ENCODE data around the gene DNAJC5G.

Gene DNAJC5G

DNA sequence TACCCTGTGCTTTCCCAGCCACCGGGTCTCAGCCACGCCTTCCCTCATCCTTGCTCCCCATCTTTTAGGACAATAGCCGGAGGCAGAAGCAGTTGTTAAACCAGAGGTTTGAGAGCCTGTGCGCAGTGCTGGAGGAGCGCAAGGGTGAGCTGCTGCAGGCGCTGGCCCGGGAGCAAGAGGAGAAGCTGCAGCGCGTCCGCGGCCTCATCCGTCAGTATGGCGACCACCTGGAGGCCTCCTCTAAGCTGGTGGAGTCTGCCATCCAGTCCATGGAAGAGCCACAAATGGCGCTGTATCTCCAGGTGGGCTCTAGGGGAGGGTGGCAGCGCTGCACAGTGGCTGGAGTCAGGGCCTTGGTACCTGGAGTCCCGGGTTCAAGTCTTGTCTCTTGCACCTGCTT is 30.3 kb downstream of the DNAJC5G start:
- intact Hi-C loops (cut with DNase I): loop anchor here (10.0 kb wide), 1 partner anchor 51 kb away; no protein-coding TSS in a partner anchor
- DNase-seq: peak in 1 of 10 donors; percentile 69

DNA sequence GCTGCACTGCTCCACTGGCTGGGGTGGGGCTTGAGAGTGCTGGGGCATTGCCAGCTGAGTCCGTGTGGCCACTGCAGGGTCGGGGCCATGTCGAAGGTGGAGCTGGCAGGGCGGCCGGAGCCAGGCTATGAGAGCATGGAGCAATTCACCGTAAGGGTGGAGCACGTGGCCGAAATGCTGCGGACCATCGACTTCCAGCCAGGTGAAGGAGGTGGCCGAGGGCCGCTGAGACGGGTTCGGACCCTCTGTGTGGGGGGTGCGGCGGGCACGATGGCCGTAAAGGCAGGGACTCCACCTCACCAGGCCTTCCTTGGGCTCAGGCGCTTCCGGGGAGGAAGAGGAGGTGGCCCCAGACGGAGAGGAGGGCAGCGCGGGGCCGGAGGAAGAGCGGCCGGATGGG is 30.9 kb downstream of the DNAJC5G start:
- DNase-seq: peak in 1 of 10 donors; percentile 75
- intact Hi-C loops (cut with DNase I): loop anchor here (10.0 kb wide), 1 partner anchor 51 kb away; no protein-coding TSS in a partner anchor

DNA sequence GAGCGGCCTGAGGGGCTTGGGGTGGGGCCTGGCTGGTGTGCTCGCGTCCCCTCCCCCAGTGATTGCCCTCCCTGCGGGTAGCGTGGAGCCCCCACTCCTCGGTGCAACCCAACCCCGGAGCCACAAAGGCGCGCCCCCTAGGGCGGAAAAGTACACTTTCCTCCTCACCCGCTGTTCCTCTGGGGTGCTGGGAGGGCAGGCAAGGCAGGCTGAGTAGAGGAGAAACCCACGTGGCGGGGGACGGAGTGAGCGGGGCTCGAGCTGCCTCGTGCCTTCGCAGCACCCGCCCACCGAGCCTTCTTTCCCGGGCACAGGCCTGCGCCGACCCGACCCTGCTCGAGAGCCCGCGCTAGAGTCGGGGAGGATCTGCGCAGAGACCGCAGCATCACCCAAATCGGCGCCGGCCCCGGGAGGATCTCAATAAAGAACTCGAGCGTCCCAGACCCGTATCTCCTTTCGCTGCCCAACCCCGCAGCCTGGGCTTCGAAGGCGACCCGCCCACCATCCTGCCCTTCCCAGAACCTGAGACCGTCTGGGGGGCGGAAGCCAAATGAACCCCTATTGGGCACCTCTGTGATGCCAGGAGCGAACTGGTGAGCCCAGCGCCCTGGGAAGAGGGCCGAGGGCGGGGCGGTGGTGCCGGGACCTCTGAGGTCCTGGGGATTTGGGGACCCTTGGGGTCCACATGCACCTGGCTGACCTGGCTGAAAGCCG is 31.5 kb downstream of the DNAJC5G start:
- intact Hi-C loops (cut with DNase I): loop anchor here (10.0 kb wide), 1 partner anchor 52 kb away; no protein-coding TSS in a partner anchor
- DNase-seq: peak in 1 of 10 donors; percentile 89

DNA sequence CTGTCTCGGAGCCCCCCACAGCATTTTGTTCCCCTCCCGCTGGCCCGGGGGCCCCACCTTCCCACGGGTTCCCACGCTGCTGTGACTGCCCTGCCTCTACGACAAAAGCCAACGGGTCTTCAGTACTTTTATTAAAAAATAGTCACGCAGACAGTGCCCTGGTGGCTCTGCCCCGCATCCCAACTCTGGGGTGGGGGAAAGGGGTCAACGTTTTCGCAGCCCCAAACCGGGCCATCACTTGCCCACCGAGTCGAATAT is 32.0 kb downstream of the DNAJC5G start:
- intact Hi-C loops (cut with DNase I): loop anchor here (10.0 kb wide), 1 partner anchor 52 kb away; no protein-coding TSS in a partner anchor
- DNase-seq: no peak

DNA sequence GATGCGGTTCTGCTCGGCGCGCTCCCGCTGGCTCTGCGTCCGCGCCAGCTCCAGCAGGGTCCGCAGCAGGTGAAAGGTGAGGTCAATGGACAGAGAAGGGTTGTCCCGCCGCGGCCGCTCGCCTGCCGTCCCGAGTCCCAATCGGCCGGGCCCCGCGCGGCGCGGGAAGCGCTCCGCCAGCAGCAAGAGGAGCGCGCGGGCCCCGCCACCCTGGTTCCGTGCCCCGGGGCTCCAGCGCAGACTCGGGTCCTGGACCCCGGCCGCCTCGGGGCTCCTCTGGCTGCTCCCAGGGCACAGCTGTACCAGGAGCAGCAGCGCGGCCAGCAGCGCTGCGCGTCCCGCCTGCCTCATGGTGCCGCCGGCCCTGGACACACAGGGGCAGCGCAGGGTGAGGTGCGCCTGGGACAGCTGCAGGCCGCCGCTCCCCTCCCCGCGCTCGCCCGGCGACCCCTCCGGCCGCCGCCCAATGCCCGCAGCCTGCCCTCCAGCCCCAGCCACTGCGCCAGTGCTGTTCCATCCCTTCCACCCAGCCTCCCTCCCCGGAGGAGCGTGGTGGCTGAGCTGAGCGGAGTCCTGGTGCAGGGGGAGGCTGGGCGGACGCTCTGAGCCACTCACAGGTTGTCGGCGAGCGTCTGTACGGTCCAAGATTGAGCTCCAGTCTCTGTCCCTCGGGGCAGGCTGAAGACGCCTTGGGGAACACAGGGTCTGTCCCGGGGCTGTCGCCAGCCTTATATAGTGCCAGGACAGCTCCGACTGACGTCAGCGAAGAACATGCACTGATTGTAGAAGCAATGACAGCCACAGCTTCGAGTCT is 32.5 kb downstream of the DNAJC5G start:
- intact Hi-C loops (cut with DNase I): loop anchor here (10.0 kb wide), 1 partner anchor 53 kb away; no protein-coding TSS in a partner anchor
- DNase-seq: peak in 1 of 10 donors; percentile 82

DNA sequence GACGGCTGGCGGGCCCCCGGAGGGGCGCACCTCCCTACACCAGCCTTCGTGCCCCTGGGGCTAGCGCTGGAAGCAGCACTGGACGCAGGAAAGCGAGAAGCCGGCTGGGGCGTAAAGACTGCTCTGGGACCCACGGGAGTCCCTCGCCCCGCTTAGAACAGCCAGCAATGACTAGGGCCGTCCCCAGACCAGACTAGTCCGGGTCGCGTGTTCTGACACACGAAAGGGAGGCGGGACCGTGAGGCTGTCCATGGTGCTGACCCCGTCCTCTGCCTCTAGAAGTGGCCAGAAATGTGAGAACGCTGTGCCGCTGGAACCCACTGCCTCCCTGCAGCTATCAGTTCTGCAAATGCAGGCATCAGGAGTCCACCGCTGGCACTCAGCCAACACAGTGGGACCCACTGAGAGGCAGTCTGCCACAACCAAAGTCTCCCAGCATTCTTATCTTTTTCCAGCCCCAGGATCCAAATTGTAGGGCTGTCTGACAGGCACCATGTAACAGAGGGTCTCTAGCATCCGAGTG is 33.2 kb downstream of the DNAJC5G start, which contains the start of gene UCN:
UCN (minus strand) TSS at position 87 of the 523 bp plus-strand sequence. CDS start 550 bp downstream, outside the sequence.
- intact Hi-C loops (cut with DNase I): loop anchor here (10.0 kb wide), 1 partner anchor 54 kb away; no protein-coding TSS in a partner anchor

DNA sequence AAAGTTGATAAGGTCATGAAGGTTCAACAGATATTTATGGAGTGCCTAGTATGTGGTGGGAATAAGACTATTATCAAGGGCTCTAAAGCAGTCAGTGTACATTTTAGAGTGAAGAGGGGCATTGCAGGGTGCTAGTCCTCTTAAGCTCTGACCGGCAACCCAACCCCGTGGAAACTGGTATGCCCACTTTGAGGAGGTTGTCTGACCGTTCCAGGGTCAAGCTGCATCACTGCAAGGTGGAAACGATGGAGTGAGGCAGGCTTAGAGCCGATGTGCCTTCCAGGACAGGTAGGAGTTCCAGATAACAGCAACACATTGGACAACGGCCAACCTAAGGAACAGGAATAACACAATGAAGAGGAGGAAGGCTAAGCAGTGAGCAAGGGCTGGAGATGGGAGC is 34.4 kb downstream of the DNAJC5G start:
- intact Hi-C loops (cut with DNase I): loop anchor here (10.0 kb wide), 1 partner anchor 55 kb away; no protein-coding TSS in a partner anchor
- peak in 1 of 10 donors; percentile 55 for DNase-seq

More for the DNA sequence above, 33.2 kb downstream of the DNAJC5G start, which contains the start of gene UCN:
- DNase-seq: peak in 1 of 10 donors; percentile 82

DNA sequence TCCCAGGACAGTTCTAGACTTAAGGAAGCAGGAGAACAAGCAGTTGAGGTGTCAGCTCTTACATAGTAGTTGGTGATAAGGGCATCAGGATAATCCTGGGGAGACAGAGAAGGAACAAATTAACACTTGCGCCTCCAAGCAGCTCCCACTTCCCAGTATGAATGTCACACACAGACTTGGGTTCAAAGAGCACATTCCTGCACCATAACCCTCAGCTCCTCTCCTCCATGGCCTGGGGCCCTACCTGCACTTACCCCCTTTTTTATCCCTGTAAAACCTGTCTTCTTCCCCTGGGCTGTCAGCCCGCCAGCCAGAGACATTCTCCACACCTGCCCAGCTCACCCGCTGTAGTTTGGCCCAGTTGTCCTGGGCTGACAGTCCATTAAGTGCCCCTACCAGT is 36.9 kb downstream of the DNAJC5G start:
- intact Hi-C loops (cut with DNase I): no loop called here
- DNase-seq: peak in 2 of 10 donors; percentile 18 to 48

DNA sequence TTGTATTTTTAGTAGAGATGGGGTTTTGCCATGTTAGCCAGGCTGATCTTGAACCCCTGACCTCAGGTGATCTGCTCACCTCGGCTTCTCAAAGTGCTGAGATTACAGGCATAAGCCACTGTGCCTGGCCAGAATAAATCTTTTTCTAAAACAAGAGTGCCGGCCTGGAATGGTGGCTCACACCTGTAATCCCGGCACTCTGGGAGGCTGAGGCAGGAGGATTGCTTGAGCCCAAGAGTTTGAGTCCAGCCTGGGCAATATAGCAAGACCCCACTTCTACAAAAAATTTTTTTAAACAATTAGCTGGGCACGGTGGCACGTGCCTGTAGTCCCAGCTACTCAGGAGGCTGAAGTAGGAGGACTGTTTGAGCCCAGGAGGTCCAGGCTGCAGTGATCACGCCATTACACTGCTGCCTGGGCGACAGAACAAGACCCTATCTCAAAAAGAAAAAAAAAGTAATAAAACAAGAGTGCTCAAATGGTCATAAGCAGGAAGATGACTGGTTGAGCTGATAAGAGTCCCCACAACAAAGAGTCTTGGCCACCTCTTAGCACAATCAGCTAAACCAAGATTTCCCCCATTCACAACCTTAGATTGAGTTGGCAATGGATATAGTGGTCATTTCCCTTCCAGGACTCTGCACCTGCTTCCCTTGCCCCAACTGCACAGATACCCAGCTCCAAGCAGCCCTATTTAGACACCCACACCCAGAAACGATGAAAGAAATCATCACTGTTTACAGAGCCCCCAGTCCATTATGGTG is 38.8 kb downstream of the DNAJC5G start:
- intact Hi-C loops (cut with DNase I): no loop called here
- DNase-seq: peak in 1 of 10 donors; percentile 31

DNA sequence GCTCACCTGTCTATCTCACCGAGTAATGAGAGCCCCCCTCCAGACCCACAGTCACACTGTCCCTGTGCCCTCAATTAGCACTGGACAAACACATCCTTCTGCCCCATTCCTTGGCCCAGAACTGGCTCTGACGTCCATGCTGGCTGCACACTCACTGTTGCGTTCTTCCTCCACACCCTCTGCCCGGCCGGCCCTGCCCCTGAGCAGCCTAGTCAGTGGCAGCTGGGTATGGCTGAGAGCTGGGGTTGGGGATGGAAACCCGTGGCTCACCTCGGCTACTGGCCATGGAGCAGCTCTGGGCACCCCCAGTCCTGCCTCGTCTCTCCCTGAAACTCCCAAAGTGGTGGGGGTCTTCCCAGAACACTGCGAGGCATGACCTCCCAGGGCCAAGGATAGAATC is 39.5 kb downstream of the DNAJC5G start:
- intact Hi-C loops (cut with DNase I): no loop called here
- peak in 2 of 10 donors; percentile 56 to 76 for DNase-seq

DNA sequence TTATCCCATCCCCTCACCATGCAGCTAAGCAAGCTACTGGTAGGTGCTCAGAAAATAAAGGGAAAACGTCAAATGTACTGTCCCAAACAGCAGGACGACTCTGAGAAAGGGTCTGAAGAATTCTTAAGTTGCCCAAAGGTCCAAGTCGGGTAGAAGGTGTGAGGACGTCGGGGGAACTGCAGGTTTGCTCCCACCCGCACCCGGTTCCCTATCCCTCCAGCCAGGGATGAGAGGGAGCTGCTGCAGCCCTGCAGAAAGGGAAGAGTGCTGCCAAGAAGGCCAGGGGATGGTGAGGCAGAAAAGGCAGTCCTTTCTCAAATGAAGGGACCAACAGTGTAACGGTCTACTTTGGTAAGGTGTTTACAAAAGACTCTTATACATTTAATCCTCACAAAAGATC is 39.9 kb downstream of the DNAJC5G start:
- intact Hi-C loops (cut with DNase I): no loop called here
- DNase-seq: peak in 1 of 10 donors; percentile 30

DNA sequence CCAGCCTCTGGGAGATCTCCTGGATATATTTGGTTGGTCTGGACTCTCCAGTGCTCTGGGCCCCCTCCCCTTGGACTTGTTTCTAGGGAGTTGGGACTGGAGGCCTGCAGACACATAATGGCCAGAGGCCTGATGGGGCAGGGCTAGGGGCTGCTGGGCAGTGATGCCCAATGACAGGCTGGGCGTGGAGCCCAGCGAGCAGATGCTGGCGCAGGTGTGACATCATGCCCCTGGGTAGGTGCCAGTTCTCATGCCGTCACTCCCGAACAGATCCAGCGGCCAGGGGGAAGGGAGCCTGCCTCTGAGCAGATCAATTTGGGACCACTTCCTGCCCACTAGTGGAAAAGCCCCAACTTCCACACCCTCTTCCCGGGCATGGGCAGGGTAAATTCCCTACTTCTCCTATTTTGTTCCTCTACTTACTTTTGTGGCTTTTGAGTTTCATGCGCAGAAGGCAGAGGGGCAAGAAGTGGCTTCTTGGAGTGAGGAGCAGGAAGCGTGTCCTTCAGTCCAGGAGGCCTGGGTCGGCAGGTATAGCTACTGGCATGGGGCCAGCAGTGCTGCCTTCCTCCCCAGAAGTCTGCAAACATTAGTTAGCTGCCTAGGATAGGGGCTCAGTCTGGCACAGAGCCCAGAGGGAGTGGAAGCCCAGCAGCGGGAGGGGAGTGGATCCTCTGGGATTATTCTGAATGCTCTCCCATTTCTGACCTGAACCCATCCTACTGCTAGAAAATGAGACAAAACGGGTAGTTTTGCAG is 41.6 kb downstream of the DNAJC5G start:
- intact Hi-C loops (cut with DNase I): no loop called here
- peak in 7 of 10 donors; percentile 24 to 96 (median 63) for DNase-seq

DNA sequence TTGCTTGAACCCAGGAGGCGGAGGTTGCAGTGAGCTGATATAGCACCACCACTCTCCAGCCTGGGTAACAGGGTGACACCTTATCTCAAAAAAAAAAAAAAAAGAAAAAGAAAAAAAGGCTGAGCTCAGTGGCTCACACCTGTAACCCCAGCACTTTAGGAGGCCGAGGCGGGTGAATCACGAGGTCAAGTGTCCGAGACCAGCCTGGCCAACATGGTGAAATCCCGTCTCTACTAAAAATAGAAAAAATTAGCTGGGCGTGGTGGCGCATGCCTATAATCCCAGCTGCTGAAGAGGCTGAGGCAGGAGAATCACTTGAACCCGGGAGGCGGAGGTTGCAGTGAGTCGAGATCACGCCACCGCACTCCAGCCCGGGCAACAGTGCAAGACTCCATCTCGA is 44.6 kb downstream of the DNAJC5G start:
- intact Hi-C loops (cut with DNase I): loop anchor here (5.0 kb wide), 2 partner anchors 37 to 52 kb away; partner anchors contain the start of genes EIF2B4, GTF3C2 and SNX17
- peak in 1 of 10 donors; percentile 41 for DNase-seq

DNA sequence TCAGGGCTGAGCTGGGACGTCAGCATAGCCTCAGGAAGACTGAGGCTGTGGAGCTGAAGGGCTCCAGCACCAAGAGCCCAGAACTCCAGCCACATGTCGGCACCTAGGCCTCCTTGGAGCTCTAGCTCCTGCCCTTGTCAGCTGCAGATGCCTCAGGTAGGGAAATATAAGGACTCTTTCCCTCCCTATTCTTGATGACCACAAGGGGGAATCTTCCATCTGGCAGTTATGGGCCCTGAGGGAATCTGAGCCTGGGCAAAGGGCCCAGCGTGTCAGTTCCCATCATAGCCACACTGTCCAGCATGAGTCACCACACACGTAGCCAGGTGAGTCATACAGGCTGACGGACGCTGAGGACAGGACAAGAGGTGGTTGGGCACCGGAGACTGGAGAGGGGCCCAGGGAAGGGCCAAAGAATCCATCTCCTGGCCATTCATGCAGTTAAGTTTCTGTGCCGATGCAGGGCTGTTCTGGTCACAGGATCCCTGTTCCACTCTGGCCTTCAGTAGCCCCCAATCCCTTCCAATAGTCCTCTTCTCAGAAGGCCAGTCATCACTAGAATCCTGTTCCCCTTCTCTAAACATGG is 45.8 kb downstream of the DNAJC5G start:
- peak in 1 of 10 donors; percentile 85 for DNase-seq
- intact Hi-C loops (cut with DNase I): loop anchor here (5.0 kb wide), 2 partner anchors 36 to 51 kb away; partner anchors contain the start of genes EIF2B4, GTF3C2 and SNX17

DNA sequence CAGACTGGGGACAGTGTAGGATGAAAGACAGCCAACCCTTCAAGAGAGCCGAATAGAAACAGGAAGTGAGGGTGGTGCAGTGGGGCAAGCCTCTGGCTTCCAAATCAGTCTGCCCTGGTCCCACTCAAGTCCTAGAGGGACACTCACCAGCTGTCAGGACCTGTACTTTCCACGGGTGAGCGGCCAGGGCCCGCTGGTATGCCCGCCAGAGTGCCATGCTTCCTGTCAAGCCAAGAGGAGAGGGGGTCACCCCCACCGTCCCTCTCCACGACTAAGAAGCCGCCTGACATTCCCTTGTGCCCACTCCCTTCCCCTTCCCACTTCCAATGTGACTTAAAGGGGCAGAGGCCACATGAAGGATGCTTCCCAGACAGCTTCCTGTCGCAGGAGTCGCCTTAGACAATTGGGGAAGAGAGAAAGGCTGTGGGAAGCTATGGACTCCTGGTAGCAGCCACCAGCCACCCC is 47.1 kb downstream of the DNAJC5G start:
- peak in 1 of 10 donors; percentile 85 for DNase-seq
- intact Hi-C loops (cut with DNase I): loop anchor here (5.0 kb wide), 2 partner anchors 35 to 50 kb away; partner anchors contain the start of genes EIF2B4, GTF3C2 and SNX17

DNA sequence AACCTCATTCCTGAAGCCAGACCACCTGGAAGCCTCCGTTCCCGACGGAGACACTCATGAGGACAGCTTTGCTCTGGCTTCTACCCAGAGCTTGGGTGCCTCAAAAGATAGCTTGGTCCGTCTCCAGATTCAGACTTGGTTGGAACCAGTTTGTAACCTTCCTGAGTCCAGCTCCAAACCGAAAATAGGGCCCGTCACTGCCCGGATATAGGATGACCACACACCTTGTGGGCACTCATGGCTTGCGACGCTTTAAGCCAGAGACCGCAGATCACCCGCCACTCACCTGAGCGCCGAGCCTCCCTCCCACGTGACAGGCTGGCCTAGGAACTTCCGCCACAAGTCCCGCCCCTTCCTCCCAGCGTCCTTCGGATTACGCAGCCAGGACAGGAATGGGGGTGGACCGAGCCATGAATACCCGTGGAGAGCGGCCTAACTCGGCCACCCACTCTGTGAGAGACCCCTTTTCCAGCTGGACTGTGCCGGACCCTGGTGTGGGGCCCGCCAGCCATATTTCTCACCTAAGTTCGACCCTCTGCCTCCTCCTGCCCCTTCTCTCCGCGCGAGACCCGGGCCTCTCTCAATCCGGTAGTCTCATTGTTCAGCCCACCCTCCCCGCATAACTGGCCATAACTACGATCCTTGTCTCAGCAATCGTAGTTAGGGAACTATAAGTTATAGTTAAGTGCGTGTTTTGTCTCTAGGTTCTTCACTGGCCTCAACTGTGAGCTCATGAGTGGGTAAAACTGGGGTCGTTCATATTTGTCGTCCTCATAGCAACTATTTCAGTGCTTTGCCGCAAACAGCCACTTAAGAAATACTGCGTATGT is 47.7 kb downstream of the DNAJC5G start, which contains the start of gene MPV17:
MPV17 (minus strand) TSS at position 332 of the 830 bp plus-strand sequence. CDS start 580 bp downstream, outside the sequence.
- peak; percentile 89 to 99 (median 94) for DNase-seq
- intact Hi-C loops (cut with DNase I): loop anchor here (5.0 kb wide), 2 partner anchors 34 to 49 kb away; partner anchors contain the start of genes EIF2B4, GTF3C2 and SNX17

DNA sequence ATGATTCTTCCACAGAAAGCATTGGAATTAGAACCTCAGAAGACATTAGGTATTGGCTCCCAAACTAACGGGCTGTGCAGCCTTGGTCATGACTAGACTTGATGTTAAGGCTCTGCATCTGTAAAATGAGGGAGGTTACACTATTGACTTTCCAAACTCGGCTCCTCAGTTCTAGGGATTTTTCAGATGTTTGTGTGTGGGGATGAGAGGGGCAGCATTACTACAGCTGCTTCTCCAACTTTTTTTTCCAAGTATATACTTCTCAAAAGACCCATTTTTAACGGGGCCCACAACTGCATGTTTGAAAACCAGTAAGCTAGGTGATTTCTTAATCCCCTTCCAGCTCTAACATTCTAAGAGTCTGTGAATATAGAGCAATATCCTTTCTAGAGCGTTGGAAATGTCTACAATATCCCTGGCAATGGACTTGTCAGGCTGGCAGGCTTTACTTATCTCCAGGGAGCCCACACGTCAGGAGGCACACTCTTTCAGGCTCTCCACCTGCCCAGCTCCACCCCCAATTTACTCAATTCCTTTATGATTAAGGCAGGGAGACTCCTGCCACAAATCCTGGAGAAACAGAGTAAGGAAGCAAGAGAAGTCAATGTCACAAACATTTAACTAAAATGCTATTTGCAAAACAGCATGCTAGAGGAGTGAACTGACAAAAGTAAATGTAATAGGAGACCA is 48.5 kb downstream of the DNAJC5G start:
- intact Hi-C loops (cut with DNase I): loop anchor here (5.0 kb wide), 2 partner anchors 34 to 49 kb away; partner anchors contain the start of genes EIF2B4, GTF3C2 and SNX17
- DNase-seq: peak in 1 of 10 donors; percentile 49

Measured in posterior cingulate gyrus (tissue), 11 donors.